GM19438 (cell line): ENCODE data around the gene RPL32.
A peak's percentile ranks its signal among the peaks of the same experiment; 100 is the strongest.
"Not testable (repeated sequence)": the region's sequence is repeated elsewhere in the genome, so short reads cannot be mapped to it uniquely, and the experiment has no call there.

Source experiments
- ATAC-seq: cut with Tn5 transposase; IDR thresholded peaks from one replicate; pipeline ENCODE4 v1.9.1; 2021; ENCODE audit warnings: low read depth; ENCODE audit not compliant: unreplicated experiment

RPL32 gene

GRCh38 chr3:12841149-12841969 lies at the start of gene RPL32:
Gene RPL32 (minus strand): TSS chr3:12841565. CDS start chr3:12840237, 1,328 bp downstream.
- ATAC-seq: peak; percentile 85

GRCh38 chr3:12890610-12891390 lies 49.4 kb upstream of the RPL32 start:
- no peak for ATAC-seq

- no peak for ATAC-seq
These were observed 45.4 kb upstream of the RPL32 start for GRCh38 chr3:12886736-12887135.

- no peak for ATAC-seq
These were observed 44.8 kb upstream of the RPL32 start for GRCh38 chr3:12886106-12886679.

GRCh38 chr3:12885583-12885930 lies 44.2 kb upstream of the RPL32 start:
- ATAC-seq: no peak

GRCh38 chr3:12884790-12885582 lies 43.6 kb upstream of the RPL32 start:
- no peak for ATAC-seq

GRCh38 chr3:12884186-12884680 lies 42.9 kb upstream of the RPL32 start:
- ATAC-seq: no peak

GRCh38 chr3:12882336-12883310 lies 41.3 kb upstream of the RPL32 start:
- no peak for ATAC-seq

- not testable (repeated sequence) for ATAC-seq
These were observed 40.5 kb upstream of the RPL32 start for GRCh38 chr3:12881858-12882257.

- no peak for ATAC-seq
These were observed 37.9 kb upstream of the RPL32 start for GRCh38 chr3:12879191-12879815.

- ATAC-seq: not testable (repeated sequence)
These were observed 37.4 kb upstream of the RPL32 start for GRCh38 chr3:12878758-12879157.

- no peak for ATAC-seq
These were observed 36.8 kb upstream of the RPL32 start for GRCh38 chr3:12878141-12878574.

- no peak for ATAC-seq
These were observed 35.7 kb upstream of the RPL32 start for GRCh38 chr3:12877040-12877439.

GRCh38 chr3:12875857-12876836 lies 34.8 kb upstream of the RPL32 start:
- no peak for ATAC-seq

- no peak for ATAC-seq
These were observed 30.1 kb upstream of the RPL32 start for GRCh38 chr3:12871404-12871983.

- no peak for ATAC-seq
These were observed 29.6 kb upstream of the RPL32 start for GRCh38 chr3:12870942-12871341.

GRCh38 chr3:12869035-12869621 lies 27.8 kb upstream of the RPL32 start:
- ATAC-seq: peak; percentile 77
